ENCODE results near the gene SH3BP4.

SH3BP4 gene

GRCh38 chr2:235095569-235095968, 143.8 kb downstream of the SH3BP4 start:
- no peak for DNase-seq

DNA sequence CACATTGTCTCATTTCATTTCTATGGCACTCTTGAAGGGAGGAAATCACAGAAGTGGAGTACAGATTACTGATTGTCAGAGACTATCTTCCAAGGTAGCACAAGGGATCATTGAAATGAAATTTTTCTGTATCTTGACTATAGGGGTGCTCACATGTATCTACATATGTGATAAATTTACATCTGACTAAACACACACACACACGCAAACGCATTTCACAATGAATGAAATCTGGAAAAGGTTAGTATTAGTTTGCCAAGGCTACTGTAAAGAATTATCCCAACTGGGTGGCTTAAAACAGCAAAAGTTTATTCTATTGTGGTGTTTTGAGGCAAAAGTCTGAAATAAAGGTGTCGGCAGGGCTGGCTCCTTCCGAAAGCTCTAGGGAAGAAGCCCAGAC, 144.6 kb downstream of the SH3BP4 start:
- no peak for DNase-seq

DNA sequence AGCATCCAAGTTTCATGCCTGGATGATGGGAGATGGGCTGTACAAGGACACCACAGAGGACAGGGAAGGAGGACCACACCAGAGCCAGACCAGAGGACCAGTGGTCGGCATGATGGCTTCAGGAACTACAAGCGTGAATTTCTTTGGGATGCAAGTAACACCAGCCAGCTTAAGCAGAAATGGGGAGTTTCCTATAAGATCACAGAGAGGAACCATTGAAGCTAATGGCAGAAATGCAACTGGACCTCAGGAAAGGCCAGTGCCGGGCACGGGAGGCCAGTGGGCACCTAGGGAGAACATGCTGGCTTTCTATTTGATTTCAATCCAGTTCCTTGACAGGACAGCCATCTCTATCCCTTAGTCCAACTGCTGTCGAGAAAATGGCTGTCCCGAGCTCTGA, 145.4 kb downstream of the SH3BP4 start:
- DNase-seq, result no peak

DNA sequence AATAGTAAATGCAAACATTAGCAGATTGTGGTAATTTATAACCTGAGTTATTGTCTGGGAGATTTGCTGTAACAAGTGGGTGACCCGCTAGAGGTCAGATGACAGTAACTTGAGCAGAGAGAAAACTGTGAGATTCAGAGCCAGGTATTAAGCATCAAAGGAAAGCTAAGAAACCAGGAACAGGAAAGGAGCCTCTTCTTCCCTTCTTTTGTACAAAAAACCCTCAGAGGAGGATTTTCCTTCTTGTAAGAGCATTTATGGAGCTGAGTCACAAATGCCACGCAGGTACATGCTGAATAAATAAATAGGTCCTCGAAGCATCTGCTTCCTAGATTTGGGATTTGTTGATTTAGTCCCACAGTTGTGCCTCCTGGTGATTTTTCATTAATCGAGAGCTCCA, 146.5 kb downstream of the SH3BP4 start:
- no peak for DNase-seq

GRCh38 chr2:235098736-235099494, 147.1 kb downstream of the SH3BP4 start:
- DNase-seq, result no peak

- no peak for DNase-seq
Observed at GRCh38 chr2:235102896-235103295, 151.1 kb downstream of the SH3BP4 start.

Data from CD4-positive, alpha-beta T cell treated with Interleukin-21 for 1 hour (primary cell).